ENCODE data around the gene CPNE8. TPM values are rescaled to one million over a fixed set of nuclear protein-coding genes. Genes with fewer than 3 reads are reported as not detected.
"Not testable (repeated sequence)": the region's sequence is repeated elsewhere in the genome, so short reads cannot be mapped to it uniquely, and the experiment has no call there.

The CPNE8 gene
- total RNA-seq, 1 experiment from 2014 or later = 41.4 TPM

DNA sequence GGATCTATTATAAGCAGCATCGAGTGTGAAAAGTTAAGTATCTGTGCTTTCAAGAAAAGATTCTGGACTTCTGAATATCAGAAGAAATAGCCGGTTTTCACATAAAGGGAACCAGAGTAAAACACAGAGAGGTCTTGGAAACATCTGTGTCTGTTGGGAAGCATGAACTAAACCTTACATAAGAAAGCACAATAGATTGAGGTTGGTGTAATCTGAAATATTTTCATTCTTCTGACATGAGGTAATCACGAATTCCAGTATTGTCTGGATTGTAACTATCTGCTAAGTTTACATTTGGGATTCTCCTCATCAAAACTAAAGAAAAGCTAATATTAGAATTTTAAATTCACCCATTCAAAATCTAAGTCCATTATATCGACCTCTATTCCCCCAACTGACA lies 161.3 kb downstream of the CPNE8 start:
- no peak for DNase-seq (ENCODE audit: extremely low read depth, low read depth)

DNA sequence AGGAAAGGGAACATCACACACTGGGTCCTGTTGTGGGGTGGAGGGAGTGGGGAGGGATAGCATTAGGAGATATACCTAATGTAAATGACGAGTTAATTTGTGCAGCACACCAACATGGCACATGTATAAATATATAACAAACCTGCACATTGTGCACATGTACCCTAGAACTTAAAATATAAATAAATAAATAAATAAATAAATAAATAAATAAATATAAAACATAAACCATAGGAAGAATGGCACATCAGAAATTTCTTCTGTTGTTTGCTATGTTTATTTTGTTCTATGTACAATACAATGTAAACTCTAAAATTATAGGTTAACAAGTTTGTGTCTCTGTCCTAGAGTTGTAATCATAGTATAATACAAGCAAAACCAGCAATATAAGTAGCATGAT lies 162.9 kb downstream of the CPNE8 start:
- not testable (repeated sequence) for DNase-seq (ENCODE audit: extremely low read depth, low read depth)

DNA sequence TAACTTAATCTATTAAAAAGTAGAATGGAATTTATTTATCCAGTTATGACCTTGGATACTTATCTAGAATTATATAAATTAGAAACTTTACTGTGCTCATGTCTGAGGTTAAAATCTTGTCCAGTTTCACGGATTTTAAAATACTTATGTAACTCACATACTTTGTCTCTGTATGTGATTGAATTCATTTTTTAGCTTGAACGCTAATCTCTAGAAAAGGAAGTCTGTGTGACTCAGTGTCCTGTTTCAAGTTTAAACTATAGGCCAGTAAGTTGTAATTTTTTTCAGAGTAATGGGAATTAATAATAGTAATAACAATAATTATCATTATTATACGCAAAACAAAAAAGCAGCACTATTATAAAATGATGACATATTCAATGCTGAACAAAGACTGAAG lies 168.6 kb downstream of the CPNE8 start:
- DNase-seq (ENCODE audit: extremely low read depth, low read depth) = no peak

DNA sequence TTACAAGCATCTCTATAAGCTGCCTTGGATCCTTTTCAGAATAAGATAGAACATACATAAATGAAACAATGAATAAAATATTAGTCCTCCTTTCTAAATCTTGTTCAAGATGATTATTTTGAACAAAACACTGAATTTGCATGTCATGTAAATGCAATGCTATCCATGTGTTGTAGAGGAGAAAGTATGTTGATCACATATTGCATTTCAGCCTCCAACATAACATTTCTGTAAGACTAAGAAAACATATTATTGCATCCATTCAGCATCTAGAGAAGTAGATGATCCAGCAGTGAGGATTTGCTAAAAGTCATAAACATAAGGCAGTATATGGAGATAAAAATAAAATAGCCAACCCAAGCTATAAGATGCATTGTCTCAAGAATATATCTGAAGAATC lies 172.6 kb downstream of the CPNE8 start:
- no peak for DNase-seq (ENCODE audit: extremely low read depth, low read depth)

DNA sequence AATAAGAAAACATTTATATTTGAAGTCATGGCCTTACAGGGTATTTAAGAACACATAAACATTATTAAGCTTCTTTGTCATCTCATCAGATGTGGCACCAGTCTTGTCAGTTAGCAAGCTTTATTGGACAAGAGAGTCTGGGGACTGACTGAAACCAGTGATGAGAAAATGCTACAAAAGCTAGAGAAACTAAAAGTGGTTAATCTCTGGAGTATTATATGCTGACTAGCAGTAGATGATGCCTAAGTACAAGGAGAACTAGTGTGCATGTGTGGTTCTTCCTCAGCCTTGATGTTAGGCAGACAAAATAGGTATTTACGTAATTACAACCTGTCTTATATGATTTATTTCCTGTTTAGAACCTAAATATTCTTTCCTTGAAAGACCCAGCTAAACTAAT lies 176.5 kb downstream of the CPNE8 start:
- no peak for DNase-seq (ENCODE audit: extremely low read depth, low read depth)

DNA sequence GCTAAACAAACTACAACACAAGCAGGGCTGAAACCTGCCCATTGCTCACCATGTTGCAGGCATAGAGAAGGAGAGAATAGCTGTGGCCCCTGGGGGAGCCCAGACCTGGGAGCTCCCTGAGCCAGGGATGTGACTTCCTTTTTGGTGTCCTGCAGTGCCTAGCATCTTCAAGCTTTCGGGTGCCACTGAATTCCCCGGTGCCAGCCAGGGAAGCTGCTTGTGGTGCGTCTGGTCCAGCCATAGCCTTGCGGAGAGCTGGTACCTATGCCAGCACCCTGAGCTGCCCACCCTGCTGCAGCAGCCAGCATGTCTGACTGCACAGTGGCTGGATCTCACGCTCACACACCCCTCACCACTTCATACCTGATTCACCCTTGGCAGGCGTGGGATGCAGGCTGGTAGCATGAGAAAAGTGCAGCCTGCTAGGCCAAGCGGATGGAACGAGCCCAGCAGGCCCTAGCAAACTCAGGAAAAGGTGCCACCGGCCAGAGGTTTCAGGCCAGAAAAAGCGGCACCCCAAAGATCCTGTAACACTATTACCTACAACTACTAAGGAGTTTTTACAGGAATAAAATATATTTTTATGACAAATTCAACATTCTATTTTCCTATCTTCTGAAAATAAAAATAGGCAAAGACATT lies 183.7 kb downstream of the CPNE8 start:
- DNase-seq (ENCODE audit: extremely low read depth, low read depth) = no peak

DNA sequence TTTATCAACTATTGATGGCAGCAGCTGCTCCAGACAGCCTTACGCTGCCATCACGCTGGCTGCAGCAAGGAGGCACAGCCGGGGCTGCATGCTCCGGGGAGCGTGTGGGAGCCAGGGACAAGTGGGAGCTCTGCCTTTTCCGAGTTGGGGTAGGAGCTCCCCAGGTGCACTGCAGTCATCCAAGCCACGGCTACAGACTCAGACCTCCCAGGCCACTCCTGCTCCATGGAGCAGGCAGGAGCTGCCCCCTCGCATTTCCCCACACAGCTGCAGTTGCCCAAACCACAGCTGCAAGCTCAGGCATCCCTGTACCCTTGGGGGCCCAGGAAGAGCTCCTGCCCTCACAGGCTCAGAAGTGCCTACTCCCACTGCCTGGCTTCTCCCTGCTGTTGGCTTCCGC lies 184.7 kb downstream of the CPNE8 start:
- DNase-seq (ENCODE audit: extremely low read depth, low read depth) = no peak

DNA sequence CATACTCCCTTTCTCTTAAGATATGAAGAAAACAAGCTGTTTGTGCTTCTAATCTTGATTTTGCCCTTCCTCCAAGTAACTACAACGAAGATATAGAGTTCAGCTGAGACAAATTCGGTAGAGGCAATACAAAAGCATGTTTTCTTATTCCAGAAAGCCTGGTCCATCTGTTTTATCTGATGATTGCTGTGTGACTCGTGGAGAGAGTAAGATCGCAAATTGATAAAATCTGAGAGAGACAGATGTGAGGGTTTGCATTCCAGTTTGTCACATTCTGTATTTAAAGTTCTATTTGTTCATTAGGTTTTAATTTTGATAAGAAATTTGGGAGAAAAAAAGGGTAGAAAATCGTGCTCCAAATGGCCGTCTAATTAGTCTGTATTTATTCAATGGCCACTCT lies 192.1 kb downstream of the CPNE8 start:
- DNase-seq (ENCODE audit: extremely low read depth, low read depth) = no peak

DNA sequence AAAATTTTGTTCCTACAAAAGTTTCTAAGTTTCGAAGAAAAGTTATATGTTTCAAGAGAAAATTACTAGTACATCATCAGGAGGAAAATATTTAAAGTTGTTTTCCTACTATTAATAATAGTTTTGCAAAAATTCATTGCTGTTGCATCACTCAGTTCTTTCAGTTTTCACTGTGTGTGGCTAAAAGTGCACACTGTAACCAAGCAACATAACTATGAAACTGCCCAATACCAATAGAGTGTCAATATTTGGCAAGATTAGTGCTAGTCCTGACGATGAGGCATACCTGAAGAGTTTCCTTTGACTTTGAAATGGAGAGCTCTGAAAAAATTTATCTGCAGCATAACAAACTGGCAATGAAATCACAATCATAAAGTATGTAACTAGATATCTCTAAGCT lies 194.3 kb downstream of the CPNE8 start:
- DNase-seq (ENCODE audit: extremely low read depth, low read depth) = no peak

DNA sequence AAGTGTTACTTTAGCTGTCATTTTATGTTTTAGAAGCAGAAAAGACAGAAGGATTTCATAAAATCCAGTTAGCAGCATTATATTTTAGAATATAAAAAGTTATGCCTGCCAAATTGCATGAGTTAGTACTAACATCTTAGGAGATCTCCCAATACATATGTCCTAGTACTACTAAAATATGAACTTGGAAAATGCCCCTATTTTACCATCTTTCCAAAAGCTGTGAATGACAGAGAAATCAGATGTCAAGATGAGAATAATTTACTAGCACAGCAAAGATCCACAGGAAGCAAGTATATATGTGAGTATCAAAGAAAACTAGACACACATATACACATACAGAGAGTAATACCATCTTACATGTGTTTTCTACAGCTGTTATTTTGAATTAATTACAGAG lies 196.9 kb downstream of the CPNE8 start:
- DNase-seq (ENCODE audit: extremely low read depth, low read depth) = no peak

DNA sequence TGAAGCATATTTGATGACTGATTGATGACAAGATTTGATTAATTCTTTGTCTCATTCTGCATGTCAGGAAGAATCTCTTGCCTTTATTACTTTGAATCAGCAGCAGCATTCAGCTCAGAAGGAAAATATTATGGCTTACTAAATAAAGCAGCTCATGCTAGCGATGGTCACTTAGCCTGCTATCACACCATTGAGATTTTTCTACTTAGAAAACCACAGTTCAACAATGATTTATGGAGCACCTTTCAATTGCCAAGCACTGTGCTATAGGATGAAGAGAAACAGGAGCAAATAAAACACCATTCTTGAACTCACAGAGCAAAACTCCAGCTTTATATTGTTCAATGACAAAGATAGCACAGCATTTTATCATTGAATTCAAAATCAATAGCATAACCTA lies 197.7 kb downstream of the CPNE8 start:
- no peak for DNase-seq (ENCODE audit: extremely low read depth, low read depth)

DNA sequence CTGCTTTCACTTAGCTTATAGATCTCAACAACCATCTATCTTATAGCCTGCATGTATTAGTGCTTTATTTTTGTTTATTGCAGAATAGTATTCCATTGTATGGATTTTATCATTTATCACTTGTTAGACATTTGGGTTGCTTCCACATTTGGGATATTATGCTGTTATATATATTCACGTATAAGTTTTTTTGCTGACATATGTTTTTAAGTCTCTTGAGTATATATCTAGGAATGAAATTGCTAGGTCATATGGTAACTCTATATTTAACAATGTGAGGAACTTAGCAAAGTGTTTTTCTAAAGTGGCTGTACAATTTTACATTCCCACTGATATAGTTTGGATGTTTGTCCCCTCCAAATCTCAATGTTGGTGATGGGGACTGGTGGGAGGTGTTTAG lies 208.1 kb downstream of the CPNE8 start:
- no peak for DNase-seq (ENCODE audit: extremely low read depth, low read depth)

DNA sequence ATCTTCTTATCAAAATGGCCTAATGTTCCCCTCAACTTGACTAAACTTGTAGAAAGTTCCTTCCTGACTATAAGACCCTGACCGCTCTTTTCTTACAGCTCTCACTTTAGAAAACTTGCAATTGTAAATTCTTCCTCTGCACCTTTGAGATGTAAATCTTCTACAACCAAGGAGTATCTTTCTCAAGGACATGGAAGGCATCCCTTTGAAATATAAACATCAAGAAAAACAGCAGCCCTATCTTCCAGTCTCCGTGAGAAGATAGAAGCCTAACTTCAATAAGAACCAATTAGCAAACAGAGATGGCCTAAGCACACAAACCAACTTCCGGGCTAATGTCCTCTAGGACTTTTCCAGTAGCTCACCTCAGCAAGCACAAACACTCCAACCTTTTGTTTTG lies 210.3 kb downstream of the CPNE8 start:
- DNase-seq (ENCODE audit: extremely low read depth, low read depth) = no peak

DNA sequence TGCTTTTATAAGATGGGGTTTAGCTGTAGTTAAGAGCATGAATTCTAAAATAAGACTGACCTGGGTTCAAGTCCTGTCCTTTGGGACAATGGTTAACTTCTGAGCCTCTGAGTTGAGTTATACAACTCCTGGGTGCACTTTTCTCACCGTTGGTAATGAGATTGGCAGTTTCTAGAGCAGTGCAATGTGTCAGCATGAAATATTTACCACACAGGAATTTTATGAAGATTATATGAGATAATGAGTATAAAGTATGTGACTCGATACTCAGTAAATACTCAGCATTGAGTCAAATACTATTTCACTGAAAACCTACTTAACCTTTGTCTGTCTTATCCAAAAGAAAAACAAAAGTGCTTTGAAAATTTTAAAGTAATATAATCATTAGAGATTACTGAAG lies 214.2 kb downstream of the CPNE8 start:
- DNase-seq (ENCODE audit: extremely low read depth, low read depth) = no peak

DNA sequence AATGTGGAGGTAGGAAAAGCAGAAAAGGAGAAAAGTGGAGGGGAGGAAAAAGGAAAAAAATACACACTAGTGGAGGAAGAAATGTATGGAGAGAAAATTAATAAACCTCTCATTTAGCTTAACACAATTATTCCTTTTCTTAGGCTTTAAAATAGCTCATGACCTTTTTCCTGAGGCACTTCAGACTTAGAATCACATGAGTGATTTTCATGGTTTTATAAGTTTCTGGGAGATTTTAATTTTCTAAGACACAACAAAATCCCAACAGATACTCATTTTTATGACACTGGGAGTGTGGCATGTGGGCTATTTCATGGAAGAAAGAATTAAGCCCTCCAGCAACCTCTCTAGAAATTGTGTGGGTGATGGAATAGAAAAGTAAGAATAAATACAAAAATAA lies 214.7 kb downstream of the CPNE8 start:
- DNase-seq (ENCODE audit: extremely low read depth, low read depth) = no peak

DNA sequence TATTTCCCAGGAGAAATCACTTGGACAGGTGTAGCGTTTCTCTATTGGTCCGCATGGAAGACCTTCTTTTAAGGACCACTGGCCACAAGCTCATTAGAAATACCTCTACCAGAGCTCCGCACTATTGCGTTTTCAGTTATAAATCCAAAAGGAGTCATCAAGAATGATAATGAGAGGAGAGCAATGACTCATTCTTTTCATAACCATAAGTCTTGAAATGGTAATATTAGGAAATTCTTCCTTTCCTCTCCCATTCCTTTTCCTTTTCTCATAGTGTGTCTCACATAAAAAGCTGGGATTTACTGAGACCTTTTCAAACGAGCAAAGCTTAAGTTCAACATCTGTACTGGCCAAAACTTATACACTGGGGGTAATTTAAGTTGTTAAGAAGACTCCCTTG lies 215.7 kb downstream of the CPNE8 start:
- DNase-seq (ENCODE audit: extremely low read depth, low read depth) = no peak

DNA sequence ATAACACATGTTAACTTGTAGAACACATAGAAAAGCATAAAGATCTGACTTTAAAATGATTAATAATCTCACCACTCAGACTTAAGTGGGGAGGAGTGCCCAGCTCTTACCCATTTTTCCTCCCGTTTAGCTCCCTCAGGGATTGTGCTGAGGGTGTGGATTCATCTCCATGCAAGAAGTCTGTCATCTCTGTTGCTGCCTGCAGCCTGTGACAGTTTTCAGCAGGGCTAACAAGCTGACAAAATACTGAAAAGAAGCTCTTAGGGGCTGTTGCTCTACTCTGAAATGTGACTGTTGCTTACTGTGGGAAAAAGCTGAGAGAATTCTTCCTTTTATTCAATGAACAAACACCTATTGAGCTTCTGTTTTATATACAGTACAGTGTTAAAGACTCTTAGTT lies 216.2 kb downstream of the CPNE8 start:
- no peak for DNase-seq (ENCODE audit: extremely low read depth, low read depth)

DNA sequence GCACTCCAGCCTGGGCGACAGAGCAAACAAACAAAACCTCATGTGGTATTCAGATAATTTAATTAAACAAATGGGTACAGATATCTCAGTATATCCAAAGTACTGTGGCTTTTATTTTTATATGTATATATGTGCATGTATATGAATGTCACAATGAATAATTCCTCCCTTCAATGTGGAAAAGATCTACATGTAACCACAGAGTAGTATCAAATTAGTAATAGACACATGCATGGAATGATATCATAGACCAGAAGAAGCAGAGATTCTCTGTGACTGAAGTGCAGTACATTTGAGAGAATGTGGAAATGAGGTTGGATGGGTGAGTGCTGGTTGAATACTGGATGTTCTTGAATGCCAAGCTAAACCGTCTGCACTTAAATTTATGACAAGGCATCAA lies 222.9 kb downstream of the CPNE8 start:
- DNase-seq (ENCODE audit: extremely low read depth, low read depth) = no peak

DNA sequence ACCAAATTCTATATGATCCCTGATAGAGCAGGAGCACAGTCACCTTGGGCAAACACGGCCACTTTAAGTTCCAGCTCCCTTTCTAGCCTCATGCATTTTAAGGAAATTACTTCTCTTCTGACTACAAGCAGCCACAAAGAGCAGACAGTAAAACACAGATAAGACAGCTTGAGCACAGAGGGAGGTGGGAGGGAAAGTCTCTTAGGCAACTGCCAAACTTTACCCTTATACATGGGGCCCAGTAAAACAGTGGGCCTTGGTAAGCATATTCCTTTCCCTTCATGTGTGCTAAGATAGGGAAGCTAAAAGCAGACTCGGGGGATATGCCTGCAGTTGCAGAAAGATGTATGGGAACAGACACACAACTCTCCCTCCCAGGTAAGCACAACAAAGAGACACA lies 235.9 kb downstream of the CPNE8 start:
- no peak for DNase-seq (ENCODE audit: extremely low read depth, low read depth)

DNA sequence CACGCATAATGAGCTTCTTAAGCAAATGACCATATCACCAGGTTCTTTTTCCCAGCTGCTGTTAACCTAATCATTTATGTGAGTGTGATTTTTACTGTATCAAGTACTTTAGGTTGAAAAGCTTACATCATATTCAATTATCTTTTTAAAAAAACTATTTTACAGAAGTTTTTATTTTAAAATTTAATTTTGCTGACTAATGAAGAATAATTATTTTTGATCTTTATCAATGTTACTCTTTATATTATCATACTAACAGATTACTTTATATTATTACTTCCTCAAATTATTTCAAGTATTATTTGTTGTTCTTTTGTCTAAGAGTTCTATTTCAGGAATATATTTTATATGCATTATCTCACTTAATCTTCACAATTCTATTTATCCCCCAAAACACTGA lies 236.3 kb downstream of the CPNE8 start:
- DNase-seq (ENCODE audit: extremely low read depth, low read depth) = no peak

DNA sequence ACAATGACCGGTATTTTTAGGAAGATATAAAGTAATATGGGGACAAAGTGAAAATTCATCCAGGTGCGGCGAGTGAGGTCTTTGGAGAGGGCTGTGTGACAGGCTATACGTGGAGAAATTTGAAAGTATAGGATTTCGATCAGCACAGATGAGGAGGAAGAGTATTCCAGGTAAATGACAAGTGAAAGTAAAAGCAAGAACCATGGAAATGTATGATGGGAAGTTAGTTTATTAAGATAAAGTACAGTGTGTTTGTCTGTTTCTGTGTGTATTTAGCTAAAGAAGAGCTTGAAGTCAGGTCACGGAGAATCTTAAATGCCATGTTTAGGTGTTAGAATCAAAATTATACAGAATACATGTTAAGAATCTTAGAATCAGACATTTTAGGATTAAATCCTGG lies 239.0 kb downstream of the CPNE8 start:
- no peak for DNase-seq (ENCODE audit: extremely low read depth, low read depth)

DNA sequence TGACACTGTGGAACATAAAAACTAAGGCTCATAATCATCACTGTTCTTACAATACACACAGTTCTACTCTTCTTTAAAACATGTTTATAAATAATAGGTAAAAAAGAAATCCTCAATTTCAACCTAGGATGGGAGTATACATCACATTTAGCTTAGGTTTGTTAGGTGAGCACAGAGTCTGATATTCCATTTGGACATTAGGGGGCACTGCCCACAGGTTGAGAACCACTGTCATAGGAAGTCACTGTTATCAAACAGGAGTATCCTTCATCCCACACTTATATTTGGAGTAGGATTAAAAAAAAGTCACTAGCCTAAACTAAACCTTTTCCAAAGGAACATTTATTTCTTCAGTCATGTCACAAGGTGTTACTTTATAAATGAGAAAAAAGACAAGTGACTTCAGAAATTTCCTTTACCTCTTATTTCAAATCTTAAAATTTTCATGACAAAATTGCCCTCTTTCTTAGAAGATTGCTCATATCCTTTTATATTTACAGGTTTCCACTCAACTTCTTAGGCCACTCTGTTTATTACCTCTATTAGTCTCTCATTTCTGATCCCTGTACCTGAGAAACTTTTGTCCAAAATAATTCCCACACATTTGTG lies 240.6 kb downstream of the CPNE8 start:
- peak; percentile 16 for DNase-seq (ENCODE audit: extremely low read depth, low read depth)

DNA sequence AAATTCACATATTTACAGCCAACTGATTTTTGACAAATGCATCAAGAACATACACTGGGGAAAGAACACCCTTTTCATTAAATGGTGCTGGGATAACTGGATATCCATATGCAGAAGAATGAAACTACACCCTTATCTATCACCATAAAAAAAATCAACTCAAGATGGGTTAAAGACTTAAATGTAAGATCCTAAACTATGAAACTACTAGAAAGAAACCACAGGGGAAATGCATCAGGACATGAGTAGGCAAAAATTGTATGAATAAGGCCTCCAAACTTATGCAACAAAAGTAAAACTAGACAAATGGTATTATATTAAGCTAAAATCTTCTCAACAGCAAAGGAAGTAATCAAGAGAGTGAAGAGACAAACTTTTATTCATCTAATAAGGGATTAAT lies 242.6 kb downstream of the CPNE8 start:
- no peak for DNase-seq (ENCODE audit: extremely low read depth, low read depth)
